Kidney (tissue), 14 donors: ENCODE data around the gene SMIM26. TPM values are rescaled to one million over a fixed set of nuclear protein-coding genes. Genes with fewer than 3 reads are reported as not detected.

ENCODE experiments used
- DNase-seq, 5 donors: peaks; one replicate each; pipeline ENCODE4 v3.0.0-alpha.2; 2013 to 2020
- FAIRE-seq: peaks from 2 replicates; lab custom pipeline; 2012; peaks lifted over from hg19 to GRCh38; lab: Jason Lieb, UNC
- H3K27ac ChIP-seq, 2 donors: one replicate each; pipeline ENCODE4 v1.7.0; 2013; ENCODE audit warnings: low read depth in 2 of 2, low read length in 2 of 2, inconsistent platforms in 1 of 2
- H3K27me3 ChIP-seq: one replicate; pipeline ENCODE4 v1.7.1; 2013; ENCODE audit warnings: low read length, inconsistent platforms; ENCODE audit not compliant: control insufficient read depth, insufficient read depth
- H3K36me3 ChIP-seq, 3 donors: one replicate each; pipeline versions ENCODE4 v1.7.0 to v1.7.1; 2013; ENCODE audit warnings: low read length in 3 of 3, control low read depth in 1 of 3, inconsistent platforms in 1 of 3; ENCODE audit not compliant: insufficient read depth in 3 of 3, control insufficient read depth in 2 of 3
- H3K4me1 ChIP-seq, 3 donors: one replicate each; pipeline versions ENCODE4 v1.7.0 to v1.7.1; 2013; ENCODE audit warnings: low read length in 3 of 3, inconsistent platforms in 1 of 3, low read depth in 1 of 3; ENCODE audit not compliant: control insufficient read depth in 2 of 3, insufficient read depth in 2 of 3
- H3K4me3 ChIP-seq, 3 donors: one replicate each; pipeline versions ENCODE4 v1.7.0 to v1.8.1; 2013; ENCODE audit warnings: low read length in 3 of 3, control low read depth in 1 of 3, inconsistent platforms in 1 of 3
- H3K9ac ChIP-seq, 3 donors: one replicate each; pipeline versions ENCODE4 v1.7.0 to v1.7.1; 2013; ENCODE audit warnings: low read length in 3 of 3, control low read depth in 1 of 3, inconsistent platforms in 1 of 3
- H3K9me3 ChIP-seq, 3 donors: one replicate each; pipeline versions ENCODE4 v1.7.0 to v1.7.1; 2013; ENCODE audit warnings: low read length in 3 of 3, control low read depth in 1 of 3, inconsistent platforms in 1 of 3; ENCODE audit not compliant: control insufficient read depth in 2 of 3, insufficient read depth in 1 of 3
- CTCF ChIP-seq: IDR thresholded peaks from 3 replicates; pipeline ENCODE4 v1.5.1; 2012; ENCODE audit warnings: mild to moderate bottlenecking, moderate library complexity, borderline replicate concordance; ENCODE audit not compliant: insufficient read depth; ENCODE audit errors: extremely low read depth
- intact Hi-C: fragments of 100-400 bp; cut with DNase I; formaldehyde crosslinking; loops from one replicate; pipeline ENCODE4 v1.11.1; 2022
- polyA plus RNA-seq: library from polyadenylated mRNA; stranded (reverse); fragments of 350-450 nt; fragmentation: Illumina TruSeq; extraction: RNeasy Lipid Tissue Mini Kit (QIAGEN cat#74804); gene quantifications from one replicate; pipeline ENCODE4 v1.2.3, GENCODE V29; 2014; ENCODE audit warnings: low read depth, low replicate concordance; ENCODE audit not compliant: insufficient read depth
- total RNA-seq: library from RNA; stranded (reverse); fragmentation: NEBNext Ultra II Directional; extraction: Animal tissue kit (Norgen Biotek cat#: 25700); gene quantifications from one replicate; pipeline ENCODE4 v1.2.1, GENCODE V29; 2021
- donor health status: control.
- donor health status: control.
- donor health status: control.
- donor health status: control.
- donor health status: control.
- donor health status: DM: yes; HTN: yes; CAD: no.
- donor health status: Normal renal cell carcinoma (clear cell type).

Gene SMIM26
- total and polyA plus RNA-seq, 2 donors from 2014 or later: 60.1 to 207 TPM

GRCh38 chr20:18611492-18611891 lies 44.3 kb downstream of the SMIM26 start:
- H3K27ac ChIP-seq: no peak overlapping the region
- H3K36me3 ChIP-seq: no peaks in the 10 kb centered on the region
- no peak for FAIRE-seq
- H3K9me3 ChIP-seq: no peaks in the 10 kb centered on the region
- H3K9ac ChIP-seq: no peak overlapping the region
- no peak for TF ChIP-seq CTCF
- intact Hi-C loops: no loop called here
- no peaks in the 10 kb centered on the region for H3K27me3 ChIP-seq
- H3K4me3 ChIP-seq: no peak overlapping the region
- DNase-seq: no peak
- H3K4me1 ChIP-seq: peaks cover 0 to 8% (median 0%) of the 10 kb centered on the region in 3 donors

GRCh38 chr20:18613553-18613952 lies 46.3 kb downstream of the SMIM26 start:
- H3K9ac ChIP-seq: no peak overlapping the region
- intact Hi-C loops: no loop called here
- no peak for DNase-seq
- no peak overlapping the region for H3K27ac ChIP-seq
- H3K9me3 ChIP-seq: no peaks in the 10 kb centered on the region
- H3K4me3 ChIP-seq: no peak overlapping the region
- TF ChIP-seq CTCF: no peak
- H3K27me3 ChIP-seq: no peaks in the 10 kb centered on the region
- no peak for FAIRE-seq
- peaks cover 0 to 10% (median 0%) of the 10 kb centered on the region in 3 donors for H3K4me1 ChIP-seq
- no peaks in the 10 kb centered on the region for H3K36me3 ChIP-seq

- intact Hi-C loops: no loop called here
- no peak overlapping the region for H3K9ac ChIP-seq
- H3K9me3 ChIP-seq: no peaks in the 10 kb centered on the region
- H3K27me3 ChIP-seq: no peaks in the 10 kb centered on the region
- H3K4me1 ChIP-seq: peaks cover 0 to 10% (median 0%) of the 10 kb centered on the region in 3 donors
- DNase-seq (no peak), FAIRE-seq (no peak)
- no peak overlapping the region for H3K4me3 ChIP-seq
- TF ChIP-seq CTCF: no peak
- H3K27ac ChIP-seq: no peak overlapping the region
- no peaks in the 10 kb centered on the region for H3K36me3 ChIP-seq
Observed at GRCh38 chr20:18614244-18614643, 47.0 kb downstream of the SMIM26 start.
